Neural cell (in vitro differentiated cells): ENCODE data around the gene NHERF1.

Source experiments
- CTCF ChIP-seq: fragments of 450-650 bp; IDR thresholded peaks from 2 replicates; pipeline ENCODE4 v1.5.1; 2014; ENCODE audit warnings: antibody characterized with exemption, mild to moderate bottlenecking, moderate library complexity; ENCODE audit not compliant: poor library complexity, severe bottlenecking
- EZH2 ChIP-seq: fragments of 200-600, 300-800 bp; shearing (Covaris generic), sonication (generic); IDR thresholded peaks from 2 replicates; pipeline ENCODE4 v1.6.1; 2014; ENCODE audit warnings: antibody characterized with exemption, low read length, borderline replicate concordance, mild to moderate bottlenecking; ENCODE audit not compliant: insufficient read depth, poor library complexity, severe bottlenecking
- RAD21 ChIP-seq: fragments of 450-650 bp; conservative IDR thresholded peaks from 2 replicates; pipeline ENCODE4 v1.6.1; 2014; ENCODE audit warnings: antibody characterized with exemption, mild to moderate bottlenecking, moderate library complexity
- REST ChIP-seq: IDR thresholded peaks from 2 replicates; pipeline ENCODE4 v1.6.1; 2012; ENCODE audit warnings: borderline replicate concordance

- TF ChIP-seq REST = no peak
- no peak for TF ChIP-seq CTCF
- TF ChIP-seq EZH2 = no peak
- TF ChIP-seq RAD21 = no peak
These were observed 7.6 kb upstream of the NHERF1 start for GRCh38 chr17:74740641-74741387.
